ENCODE measurements around the gene PDPK1.

The PDPK1 gene

GRCh38 chr16:2505695-2506094, 32.1 kb upstream of the PDPK1 start:
- H3K9me2 ChIP-seq (replicated peaks; ENCODE audit: control insufficient read depth, low read length), result no peaks in the 10 kb centered on the region
- 0 out of 2 replicates have a peak overlapping the region, but pooled peaks have one; percentile 92 for H3K27ac ChIP-seq (ENCODE audit: low read depth, low read length)
- TF ChIP-seq EZH2phosphoT487 (IDR thresholded peaks at IDR 0.05; ENCODE audit: borderline replicate concordance, low read length), result no peak
- TF ChIP-seq, protein P1, sequence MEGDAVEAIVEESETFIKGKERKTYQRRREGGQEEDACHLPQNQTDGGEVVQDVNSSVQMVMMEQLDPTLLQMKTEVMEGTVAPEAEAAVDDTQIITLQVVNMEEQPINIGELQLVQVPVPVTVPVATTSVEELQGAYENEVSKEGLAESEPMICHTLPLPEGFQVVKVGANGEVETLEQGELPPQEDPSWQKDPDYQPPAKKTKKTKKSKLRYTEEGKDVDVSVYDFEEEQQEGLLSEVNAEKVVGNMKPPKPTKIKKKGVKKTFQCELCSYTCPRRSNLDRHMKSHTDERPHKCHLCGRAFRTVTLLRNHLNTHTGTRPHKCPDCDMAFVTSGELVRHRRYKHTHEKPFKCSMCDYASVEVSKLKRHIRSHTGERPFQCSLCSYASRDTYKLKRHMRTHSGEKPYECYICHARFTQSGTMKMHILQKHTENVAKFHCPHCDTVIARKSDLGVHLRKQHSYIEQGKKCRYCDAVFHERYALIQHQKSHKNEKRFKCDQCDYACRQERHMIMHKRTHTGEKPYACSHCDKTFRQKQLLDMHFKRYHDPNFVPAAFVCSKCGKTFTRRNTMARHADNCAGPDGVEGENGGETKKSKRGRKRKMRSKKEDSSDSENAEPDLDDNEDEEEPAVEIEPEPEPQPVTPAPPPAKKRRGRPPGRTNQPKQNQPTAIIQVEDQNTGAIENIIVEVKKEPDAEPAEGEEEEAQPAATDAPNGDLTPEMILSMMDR (IDR thresholded peaks at IDR 0.05; ENCODE audit: low read depth, low read length, poor library complexity, severe bottlenecking), result no peak
- peaks cover 91% of the 10 kb centered on the region for H3K4me1 ChIP-seq (ENCODE audit: control insufficient read depth, low read length)
- H3K79me2 ChIP-seq (ENCODE audit: control insufficient read depth, low read length), result peaks cover 14% of the 10 kb centered on the region
- peaks cover 13% of the 10 kb centered on the region for H3K36me3 ChIP-seq (ENCODE audit: control insufficient read depth, low read length)
- no peaks in the 10 kb centered on the region for H3K27me3 ChIP-seq (ENCODE audit: control insufficient read depth, low read length)
- H3K4me3 ChIP-seq (ENCODE audit: low read length), result no peak overlapping the region
- peaks cover 17% of the 10 kb centered on the region for H3F3A ChIP-seq (ENCODE audit: control insufficient read depth, insufficient read depth)
- 0 out of 2 replicates have a peak, but pooled peaks cover 3% of the 10 kb centered on the region for H4K20me1 ChIP-seq (ENCODE audit: control insufficient read depth, insufficient read depth, low read depth, low read length)
- H3K4me2 ChIP-seq (ENCODE audit: low read length), result peak overlapping the region; percentile 37; the same call in 1 of the 2 replicates
- H3K9me3 ChIP-seq (ENCODE audit: control insufficient read depth, insufficient read depth, low read length), result no peaks in the 10 kb centered on the region

DNA sequence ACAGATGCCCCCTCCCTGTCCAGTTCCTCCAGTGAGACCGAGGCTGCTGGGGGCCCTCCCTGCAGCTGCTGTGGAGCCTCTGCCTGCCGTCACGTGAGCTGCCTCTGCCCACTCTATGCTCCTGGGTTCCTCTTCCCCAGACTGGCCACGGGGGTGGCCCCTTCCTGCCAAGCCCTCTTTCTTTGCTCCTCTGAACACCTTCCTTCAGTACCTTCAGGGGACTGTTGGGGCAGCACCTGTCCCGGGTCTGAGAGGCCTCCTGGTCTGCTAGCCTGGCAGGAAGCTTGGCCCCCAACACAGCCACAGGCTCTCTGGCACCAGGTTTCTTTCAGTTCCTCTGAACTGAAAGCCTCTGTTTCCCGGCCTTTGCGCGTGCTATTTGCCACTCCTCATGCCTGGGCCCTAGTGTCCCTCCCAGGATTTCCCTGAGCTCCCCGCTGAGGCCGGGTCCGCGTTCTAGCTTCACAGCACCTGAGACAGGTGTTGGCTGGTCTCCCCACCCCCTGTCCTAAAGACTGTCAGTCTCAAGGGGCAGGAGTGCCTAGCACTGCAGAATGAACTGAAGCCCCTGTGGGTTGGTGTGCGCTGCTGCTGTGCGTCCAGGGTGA, 30.7 kb upstream of the PDPK1 start:
- Histone ChIP-seq H3K27ac (ENCODE audit: low read depth, low read length) (peak overlapping the region; percentile 67), H3K79me2 (ENCODE audit: control insufficient read depth, low read length) (peaks cover 8% of the 10 kb centered on the region), H3K27me3 (ENCODE audit: control insufficient read depth, low read length) (no peaks in the 10 kb centered on the region), H3K4me1 (ENCODE audit: control insufficient read depth, low read length) (peaks cover 82% of the 10 kb centered on the region), H3K9me2 (replicated peaks; ENCODE audit: control insufficient read depth, low read length) (no peaks in the 10 kb centered on the region), H3K9me3 (ENCODE audit: control insufficient read depth, insufficient read depth, low read length) (no peaks in the 10 kb centered on the region), H3K36me3 (ENCODE audit: control insufficient read depth, low read length) (peaks cover 5% of the 10 kb centered on the region), H3K4me2 (ENCODE audit: low read length) (peak overlapping the region; percentile 55), H3F3A (ENCODE audit: control insufficient read depth, insufficient read depth) (peaks cover 17% of the 10 kb centered on the region), H3K4me3 (ENCODE audit: low read length) (peak overlapping the region; percentile 33), H4K20me1 (ENCODE audit: control insufficient read depth, insufficient read depth, low read depth, low read length) (no peaks in the 10 kb centered on the region)
- TF ChIP-seq EZH2phosphoT487 (IDR thresholded peaks at IDR 0.05; ENCODE audit: borderline replicate concordance, low read length), result no peak
- TF ChIP-seq, protein P1 (IDR thresholded peaks at IDR 0.05; ENCODE audit: low read depth, low read length, poor library complexity, severe bottlenecking), result peak; percentile 31

DNA sequence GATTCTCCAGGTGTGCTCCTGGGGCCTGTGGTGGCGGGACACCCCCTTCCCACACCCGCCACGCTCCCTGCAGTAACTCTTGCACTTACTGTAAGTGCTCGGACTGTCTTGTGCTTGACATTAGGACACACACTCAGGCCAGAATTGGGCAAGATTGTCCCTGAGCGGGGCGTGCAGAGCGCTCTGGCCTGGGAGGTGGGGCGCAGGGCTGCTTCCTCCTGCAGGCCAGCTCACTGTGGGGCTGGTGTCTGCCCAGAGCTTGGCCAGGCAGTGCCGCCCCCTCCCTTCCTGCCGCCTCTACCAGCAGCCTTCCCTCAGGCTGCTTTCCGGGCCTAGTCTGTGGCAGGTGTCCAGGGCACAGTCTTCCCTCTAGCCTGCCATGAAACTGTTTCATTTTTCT, 30.2 kb upstream of the PDPK1 start:
- no peaks in the 10 kb centered on the region for H3K9me2 ChIP-seq (replicated peaks; ENCODE audit: control insufficient read depth, low read length)
- peaks cover 82% of the 10 kb centered on the region for H3K4me1 ChIP-seq (ENCODE audit: control insufficient read depth, low read length)
- H3K27ac ChIP-seq (ENCODE audit: low read depth, low read length), result peak overlapping the region; percentile 67
- H3K9me3 ChIP-seq (ENCODE audit: control insufficient read depth, insufficient read depth, low read length), result no peaks in the 10 kb centered on the region
- H3K4me3 ChIP-seq (ENCODE audit: low read length), result no peak overlapping the region
- H3K79me2 ChIP-seq (ENCODE audit: control insufficient read depth, low read length), result peaks cover 3% of the 10 kb centered on the region; the same call in 1 of the 2 replicates
- no peaks in the 10 kb centered on the region for H3K27me3 ChIP-seq (ENCODE audit: control insufficient read depth, low read length)
- no peaks in the 10 kb centered on the region for H4K20me1 ChIP-seq (ENCODE audit: control insufficient read depth, insufficient read depth, low read depth, low read length)
- H3K36me3 ChIP-seq (ENCODE audit: control insufficient read depth, low read length), result no peaks in the 10 kb centered on the region; the same call in 1 of the 2 replicates
- H3F3A ChIP-seq (ENCODE audit: control insufficient read depth, insufficient read depth), result peaks cover 17% of the 10 kb centered on the region
- H3K4me2 ChIP-seq (ENCODE audit: low read length), result peak overlapping the region; percentile 55
- TF ChIP-seq, protein P1 (IDR thresholded peaks at IDR 0.05; ENCODE audit: low read depth, low read length, poor library complexity, severe bottlenecking), result no peak
- no peak for TF ChIP-seq EZH2phosphoT487 (IDR thresholded peaks at IDR 0.05; ENCODE audit: borderline replicate concordance, low read length)
